Activated naive CD8-positive, alpha-beta T cell treated with anti-CD3 and anti-CD28 coated beads for 36 hours (primary cell): ENCODE data around the gene PITPNC1. TPM values are rescaled to one million over a fixed set of nuclear protein-coding genes. Genes with fewer than 3 reads are reported as not detected.
"Not testable (repeated sequence)": the region's sequence is repeated elsewhere in the genome, so short reads cannot be mapped to it uniquely, and the experiment has no call there.

Experiments used
- DNase-seq: peaks from one replicate; pipeline ENCODE4 v3.0.0; 2021
- H3K27ac Mint-ChIP-seq: one replicate; pipeline ENCODE4 v1.8.0; 2022; ENCODE audit warnings: mild to moderate bottlenecking, moderate library complexity, mixed read lengths
- H3K27me3 Mint-ChIP-seq: one replicate; pipeline ENCODE4 v1.8.0; 2022; ENCODE audit warnings: mild to moderate bottlenecking, mixed read lengths
- H3K36me3 Mint-ChIP-seq: one replicate; pipeline ENCODE4 v1.8.0; 2021; ENCODE audit warnings: mild to moderate bottlenecking, mixed read lengths
- H3K4me1 Mint-ChIP-seq: one replicate; pipeline ENCODE4 v1.8.0; 2021; ENCODE audit warnings: mixed read lengths
- H3K4me3 Mint-ChIP-seq: one replicate; pipeline ENCODE4 v1.8.0; 2022; ENCODE audit warnings: mild to moderate bottlenecking, moderate library complexity, mixed read lengths
- H3K9me3 Mint-ChIP-seq: one replicate; pipeline ENCODE4 v1.8.0; 2022; ENCODE audit warnings: mixed read lengths
- total RNA-seq, 2 experiments: library from RNA; stranded (reverse); gene quantifications; one replicate each; pipeline ENCODE4 v1.2.3, GENCODE V29; 2021

Gene PITPNC1
- total RNA-seq, 2 experiments from 2014 or later = 50.1 to 51.1 TPM

GRCh38 chr17:67379251-67379630 is 2.2 kb downstream of the PITPNC1 start:
- peaks cover 50% of the 10 kb centered on the region for H3K4me1 Mint-ChIP-seq
- H3K9me3 Mint-ChIP-seq = peaks cover 9% of the 10 kb centered on the region

DNA sequence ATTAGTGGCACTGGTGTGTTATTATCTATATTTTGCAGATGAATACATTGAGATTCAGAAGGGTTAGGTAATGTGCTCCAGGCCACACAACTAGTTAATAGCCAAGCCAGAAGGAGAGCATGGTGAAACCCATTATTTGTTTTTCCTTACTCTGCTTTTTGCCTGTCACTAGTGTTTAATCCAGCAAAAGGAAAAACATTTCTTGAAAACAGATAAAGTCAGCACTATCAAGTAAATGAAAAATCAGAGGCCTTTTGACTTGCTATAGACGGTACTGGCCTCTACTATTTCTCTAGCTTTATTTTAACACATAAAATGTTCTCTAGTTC is 4.8 kb downstream of the PITPNC1 start:
- peak overlapping the region; percentile 27 for H3K4me3 Mint-ChIP-seq
- H3K27me3 Mint-ChIP-seq = no peaks in the 10 kb centered on the region
- peaks cover 46% of the 10 kb centered on the region for H3K4me1 Mint-ChIP-seq
- H3K27ac Mint-ChIP-seq = peak overlapping the region; percentile 78
- H3K9me3 Mint-ChIP-seq = peaks cover 10% of the 10 kb centered on the region
- peaks cover 53% of the 10 kb centered on the region for H3K36me3 Mint-ChIP-seq
- DNase-seq = no peak

More at GRCh38 chr17:67379251-67379630, 2.2 kb downstream of the PITPNC1 start:
- H3K4me3 Mint-ChIP-seq = peak overlapping the region; percentile 81
- DNase-seq = no peak
- H3K27me3 Mint-ChIP-seq = no peaks in the 10 kb centered on the region
- H3K27ac Mint-ChIP-seq = peak overlapping the region; percentile 96
- peaks cover 38% of the 10 kb centered on the region for H3K36me3 Mint-ChIP-seq

DNA sequence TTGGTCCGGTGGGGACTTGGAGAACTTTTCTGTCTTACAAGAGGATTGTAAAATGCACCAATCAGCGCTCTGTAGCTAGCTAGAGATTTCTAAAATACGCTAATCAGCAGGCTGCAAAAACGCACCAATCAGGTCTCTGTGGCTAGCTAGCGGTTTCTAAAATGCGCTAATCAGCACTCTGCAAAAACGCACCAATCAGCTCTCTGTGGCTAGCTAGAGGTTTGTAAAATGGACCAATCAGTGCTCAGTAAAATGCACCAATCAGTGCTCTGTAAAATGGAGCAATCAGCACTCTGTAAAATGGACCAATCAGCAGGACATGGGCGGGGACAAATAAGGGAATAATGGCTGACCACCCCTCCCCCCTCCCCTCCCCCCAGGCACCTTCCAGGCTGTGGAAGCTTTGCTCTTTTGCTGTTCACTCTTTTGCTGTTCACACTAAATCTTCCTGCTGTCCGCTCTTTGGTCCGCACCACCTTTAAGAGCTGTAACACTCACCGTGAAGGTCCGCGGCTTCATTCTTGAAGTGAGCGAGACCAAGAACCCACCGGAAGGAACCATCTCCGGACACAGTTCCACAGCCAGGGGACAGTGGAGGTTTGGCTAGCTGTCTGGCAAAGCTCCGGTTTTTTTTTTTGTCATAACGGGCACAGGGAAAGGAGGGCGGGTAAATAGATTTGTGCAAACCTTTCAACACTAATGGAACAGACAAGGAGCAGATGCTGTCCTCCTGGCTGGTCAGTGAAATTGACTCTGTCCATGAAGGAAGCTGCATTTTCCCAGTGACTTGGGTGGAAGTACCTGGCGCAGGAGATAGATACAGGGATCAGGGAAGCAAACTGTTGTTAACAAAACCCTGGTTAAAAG is 8.3 kb downstream of the PITPNC1 start:
- H3K4me1 Mint-ChIP-seq = peaks cover 62% of the 10 kb centered on the region
- no peak for DNase-seq
- H3K9me3 Mint-ChIP-seq = peaks cover 2% of the 10 kb centered on the region
- H3K4me3 Mint-ChIP-seq = no peak overlapping the region
- no peaks in the 10 kb centered on the region for H3K27me3 Mint-ChIP-seq
- peaks cover 51% of the 10 kb centered on the region for H3K36me3 Mint-ChIP-seq
- peak overlapping the region; percentile 49 for H3K27ac Mint-ChIP-seq

DNA sequence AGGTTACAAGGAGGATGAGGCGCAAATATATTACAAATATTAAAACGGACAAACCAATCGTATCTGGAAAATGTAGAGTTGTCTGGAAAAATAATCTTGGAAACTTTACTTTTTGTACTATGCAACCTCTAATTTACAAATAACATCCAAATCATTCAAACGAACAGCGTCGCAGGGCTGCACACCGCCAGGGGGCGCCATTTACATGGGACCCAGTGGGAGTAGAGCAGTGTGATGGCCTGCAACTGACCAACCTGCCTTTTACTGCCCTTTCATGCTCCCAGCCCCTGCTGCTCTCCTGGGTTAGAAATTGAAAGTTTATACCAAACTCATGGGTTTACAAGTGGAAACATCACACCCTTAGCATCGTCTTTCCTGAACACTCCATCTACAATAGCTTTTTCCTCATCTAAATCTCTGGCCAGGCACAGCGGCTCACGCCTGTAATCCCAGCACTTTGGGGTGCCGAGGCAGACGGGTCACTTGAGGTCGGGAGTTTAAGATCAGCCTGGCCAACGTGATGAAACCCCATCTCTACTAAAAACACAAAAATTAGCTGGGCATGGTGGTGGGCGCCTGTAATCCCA is 10.0 kb downstream of the PITPNC1 start:
- H3K27me3 Mint-ChIP-seq = no peaks in the 10 kb centered on the region
- peaks cover 66% of the 10 kb centered on the region for H3K4me1 Mint-ChIP-seq
- DNase-seq = peak; percentile 69
- H3K36me3 Mint-ChIP-seq = peaks cover 41% of the 10 kb centered on the region
- peak overlapping the region; percentile 79 for H3K27ac Mint-ChIP-seq
- peaks cover 2% of the 10 kb centered on the region for H3K9me3 Mint-ChIP-seq
- H3K4me3 Mint-ChIP-seq = no peak overlapping the region

GRCh38 chr17:67388536-67388935 is 11.5 kb downstream of the PITPNC1 start:
- H3K4me3 Mint-ChIP-seq, H3K9me3 Mint-ChIP-seq, DNase-seq, H3K27me3 Mint-ChIP-seq: not testable (repeated sequence)
- H3K27ac Mint-ChIP-seq = peak overlapping the region; percentile 13
- H3K4me1 Mint-ChIP-seq = peaks cover 70% of the 10 kb centered on the region
- peaks cover 42% of the 10 kb centered on the region for H3K36me3 Mint-ChIP-seq

DNA sequence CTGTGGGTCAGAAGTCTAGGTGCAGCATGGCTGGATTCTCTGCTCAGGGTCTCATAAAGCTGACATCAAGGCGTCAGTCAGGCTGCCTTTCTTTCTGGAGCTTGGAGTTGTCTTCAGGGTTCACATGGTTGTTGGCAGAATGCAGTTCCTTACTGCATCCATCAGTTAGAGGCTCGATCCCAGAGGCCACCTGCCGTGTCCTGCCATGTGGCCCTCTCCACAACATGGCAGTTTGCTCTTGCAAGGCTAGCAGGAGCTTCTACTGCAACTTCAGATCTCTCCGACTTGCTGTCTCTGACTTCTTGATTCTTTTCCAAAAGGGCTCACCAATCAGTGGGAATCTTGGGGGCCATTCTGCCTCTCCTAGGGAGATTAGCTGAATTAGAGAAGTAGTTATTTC is 11.9 kb downstream of the PITPNC1 start:
- H3K27ac Mint-ChIP-seq = peak overlapping the region; percentile 13
- H3K4me1 Mint-ChIP-seq = peaks cover 71% of the 10 kb centered on the region
- H3K4me3 Mint-ChIP-seq = no peak overlapping the region
- no peak for DNase-seq
- H3K36me3 Mint-ChIP-seq = peaks cover 40% of the 10 kb centered on the region
- H3K27me3 Mint-ChIP-seq = no peaks in the 10 kb centered on the region
- peaks cover 2% of the 10 kb centered on the region for H3K9me3 Mint-ChIP-seq

DNA sequence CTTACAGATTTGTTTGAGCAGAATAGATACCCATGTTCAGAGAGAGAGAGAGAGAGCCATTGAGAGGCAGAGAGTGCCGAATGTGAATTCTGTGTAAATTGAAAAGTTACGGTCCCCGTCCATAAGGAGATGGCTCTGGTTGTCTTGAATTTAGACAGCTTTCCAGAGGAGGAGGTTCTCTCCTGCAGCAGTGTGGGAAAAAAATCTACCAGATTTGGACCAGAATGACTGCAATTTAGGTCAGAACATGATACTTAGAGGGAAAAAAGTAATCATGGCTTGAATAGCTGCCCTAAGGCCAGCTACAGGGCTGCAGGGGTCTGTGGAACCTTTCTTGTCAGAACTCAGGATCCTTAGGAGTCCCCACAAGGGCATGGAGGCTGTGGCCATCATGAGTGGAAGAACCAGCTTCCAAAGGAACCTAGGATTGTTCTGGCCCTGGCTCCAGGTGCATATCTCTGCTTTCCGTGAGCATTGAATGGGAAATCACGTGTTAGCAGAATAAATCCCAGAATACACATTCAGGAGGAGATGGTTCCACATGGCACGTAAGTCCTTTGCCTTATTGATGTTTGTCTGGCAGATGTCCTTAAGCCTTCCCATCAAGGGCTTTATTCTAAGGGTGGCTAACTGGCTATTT is 13.0 kb downstream of the PITPNC1 start:
- H3K4me3 Mint-ChIP-seq = peak overlapping the region; percentile 63
- peaks cover 74% of the 10 kb centered on the region for H3K4me1 Mint-ChIP-seq
- no peak for DNase-seq
- H3K36me3 Mint-ChIP-seq = peaks cover 41% of the 10 kb centered on the region
- H3K27ac Mint-ChIP-seq = peak overlapping the region; percentile 97
- H3K9me3 Mint-ChIP-seq = peaks cover 1% of the 10 kb centered on the region
- no peaks in the 10 kb centered on the region for H3K27me3 Mint-ChIP-seq

DNA sequence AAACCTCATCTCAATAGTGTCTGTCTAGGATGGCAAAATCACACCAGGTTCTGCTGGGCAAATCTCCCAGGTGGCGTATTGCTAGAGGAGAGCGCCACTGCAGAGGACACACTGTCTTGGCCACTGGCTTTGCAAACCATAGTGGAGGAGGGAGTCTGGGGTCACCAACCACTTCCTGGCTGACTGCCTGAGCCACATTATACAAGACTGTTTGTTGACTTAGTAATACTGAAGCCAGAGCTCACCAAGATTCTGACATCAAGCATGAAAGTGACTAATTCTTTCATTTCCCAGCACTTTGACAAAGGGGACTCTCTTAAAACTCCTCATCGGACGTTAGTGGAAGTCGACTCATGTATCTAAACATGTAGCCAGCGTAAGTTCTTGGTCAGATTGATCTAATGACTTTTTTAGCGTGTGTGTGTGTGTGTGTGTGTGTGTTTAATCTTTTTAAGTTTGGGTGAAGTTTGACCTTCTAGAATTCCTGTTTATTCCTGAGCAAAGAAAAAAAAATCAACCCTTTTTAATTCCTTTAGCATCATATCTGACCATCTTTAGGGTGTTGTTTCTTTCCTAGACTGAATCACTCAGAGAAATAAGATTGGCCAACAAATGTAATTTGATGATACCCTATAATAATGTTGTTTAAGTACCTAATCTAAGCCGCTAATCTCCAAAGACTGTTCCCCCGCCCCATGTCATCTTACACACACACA is 13.7 kb downstream of the PITPNC1 start:
- Mint-ChIP-seq H3K27me3 (no peaks in the 10 kb centered on the region), H3K27ac (peak overlapping the region; percentile 97), H3K4me1 (peaks cover 76% of the 10 kb centered on the region), H3K4me3 (peak overlapping the region; percentile 63), H3K9me3 (peaks cover 1% of the 10 kb centered on the region), H3K36me3 (peaks cover 41% of the 10 kb centered on the region)
- DNase-seq = peak; percentile 79

DNA sequence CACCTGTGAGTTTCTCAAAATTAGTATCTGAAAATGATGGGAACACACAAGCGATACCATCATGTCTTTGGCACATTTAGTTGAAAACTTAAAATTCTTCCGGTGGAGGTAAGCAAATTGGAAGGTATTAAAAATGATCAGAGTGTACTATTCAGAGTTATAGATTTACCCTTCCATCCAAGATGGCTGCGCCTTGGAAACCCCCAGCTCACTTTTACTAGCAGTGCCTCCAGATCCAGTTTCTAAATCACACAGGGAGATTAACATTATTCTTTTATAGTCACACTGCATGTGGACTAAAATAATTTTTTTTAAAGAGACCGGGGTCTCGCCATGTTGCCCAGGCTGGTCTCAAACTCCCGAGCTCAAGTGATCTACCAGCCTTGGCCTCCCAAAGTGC is 15.0 kb downstream of the PITPNC1 start:
- no peak for DNase-seq
- Mint-ChIP-seq H3K9me3 (peaks cover 1% of the 10 kb centered on the region), H3K27me3 (no peaks in the 10 kb centered on the region), H3K4me1 (peaks cover 68% of the 10 kb centered on the region), H3K27ac (peak overlapping the region; percentile 97), H3K4me3 (peak overlapping the region; percentile 63), H3K36me3 (peaks cover 36% of the 10 kb centered on the region)

DNA sequence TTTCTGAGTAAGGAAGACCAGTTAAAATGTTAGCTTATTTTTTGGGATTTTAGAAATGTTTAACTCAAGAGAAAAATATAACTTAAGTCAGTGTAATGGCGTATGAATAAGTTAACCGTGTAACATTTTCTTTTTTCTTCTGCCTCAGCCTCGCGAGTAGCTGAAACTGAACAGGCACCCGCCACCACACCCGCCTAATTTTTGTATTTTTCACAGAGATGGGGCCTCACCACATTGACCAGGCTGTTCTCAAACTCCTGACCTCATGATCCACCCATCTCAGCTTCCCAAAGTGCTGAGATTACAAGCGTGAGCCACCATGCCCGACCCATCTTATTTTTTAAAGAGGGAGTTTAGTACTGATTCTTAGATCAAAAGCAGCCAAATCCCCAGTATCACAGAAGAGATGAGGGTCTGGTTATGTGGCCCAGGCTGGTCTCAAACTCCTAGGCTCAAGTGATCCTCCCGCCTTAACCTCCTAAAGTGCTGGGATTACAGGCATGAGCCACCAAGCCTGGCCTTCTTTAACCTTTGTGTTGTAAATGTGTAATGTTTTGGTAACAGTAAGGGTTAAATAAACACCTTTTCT is 16.8 kb downstream of the PITPNC1 start:
- peaks cover 43% of the 10 kb centered on the region for H3K36me3 Mint-ChIP-seq
- no peak for DNase-seq
- peaks cover 69% of the 10 kb centered on the region for H3K4me1 Mint-ChIP-seq
- no peaks in the 10 kb centered on the region for H3K27me3 Mint-ChIP-seq
- H3K4me3 Mint-ChIP-seq = no peak overlapping the region
- H3K27ac Mint-ChIP-seq = peak overlapping the region; percentile 97
- peaks cover 3% of the 10 kb centered on the region for H3K9me3 Mint-ChIP-seq

GRCh38 chr17:67399676-67400075 is 22.6 kb downstream of the PITPNC1 start:
- H3K27me3 Mint-ChIP-seq = no peaks in the 10 kb centered on the region
- DNase-seq = no peak
- H3K9me3 Mint-ChIP-seq = peaks cover 3% of the 10 kb centered on the region
- peak overlapping the region; percentile 88 for H3K27ac Mint-ChIP-seq
- H3K36me3 Mint-ChIP-seq = peaks cover 32% of the 10 kb centered on the region
- peak overlapping the region; percentile 56 for H3K4me3 Mint-ChIP-seq
- peaks cover 74% of the 10 kb centered on the region for H3K4me1 Mint-ChIP-seq

DNA sequence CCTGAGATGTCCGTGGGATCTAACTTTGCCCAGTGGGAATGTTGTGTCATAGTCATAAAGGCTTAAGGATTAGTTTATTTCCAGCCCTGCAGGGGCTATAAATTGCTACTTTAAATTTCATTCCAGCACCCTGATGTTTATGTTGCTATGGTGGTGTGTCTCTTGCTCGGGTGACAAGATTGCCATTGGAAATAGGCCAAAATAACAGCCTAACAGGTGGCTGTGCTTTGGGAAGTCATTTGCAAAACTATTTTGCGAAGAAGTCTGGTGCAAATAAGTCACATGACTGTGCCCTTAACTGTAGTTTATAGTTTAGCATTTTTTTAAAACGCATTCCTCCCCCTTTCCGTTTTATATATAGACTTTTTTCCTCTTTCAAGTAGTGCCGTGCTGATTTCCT is 23.1 kb downstream of the PITPNC1 start:
- Mint-ChIP-seq H3K9me3 (peaks cover 2% of the 10 kb centered on the region), H3K27me3 (no peaks in the 10 kb centered on the region)
- no peak for DNase-seq

DNA sequence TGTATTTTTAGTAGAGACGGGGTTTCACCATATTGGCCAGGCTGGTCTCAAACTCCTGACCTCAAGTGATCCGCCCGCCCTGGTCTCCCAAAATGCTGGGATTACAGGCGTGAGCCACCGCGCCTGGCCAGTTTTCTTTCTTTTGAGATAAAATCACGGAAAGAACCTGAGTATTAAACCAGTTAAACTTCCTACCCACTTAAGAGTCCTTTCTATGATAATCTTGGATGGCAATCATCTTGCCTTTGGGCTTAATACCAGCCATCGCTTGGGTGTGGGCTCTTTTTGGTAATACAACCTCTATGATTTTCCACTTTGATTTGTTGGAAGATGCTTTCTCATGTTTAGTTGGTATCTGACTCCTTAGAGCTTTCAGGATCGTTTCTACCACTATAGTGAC is 24.0 kb downstream of the PITPNC1 start:
- Mint-ChIP-seq H3K9me3 (peaks cover 2% of the 10 kb centered on the region), H3K4me1 (peaks cover 69% of the 10 kb centered on the region), H3K27ac (peak overlapping the region; percentile 88), H3K27me3 (no peaks in the 10 kb centered on the region), H3K4me3 (peak overlapping the region; percentile 45), H3K36me3 (peaks cover 30% of the 10 kb centered on the region)
- no peak for DNase-seq

More for the DNA sequence above, 23.1 kb downstream of the PITPNC1 start:
- Mint-ChIP-seq H3K4me3 (peak overlapping the region; percentile 71), H3K36me3 (peaks cover 30% of the 10 kb centered on the region), H3K4me1 (peaks cover 72% of the 10 kb centered on the region), H3K27ac (peak overlapping the region; percentile 88)

DNA sequence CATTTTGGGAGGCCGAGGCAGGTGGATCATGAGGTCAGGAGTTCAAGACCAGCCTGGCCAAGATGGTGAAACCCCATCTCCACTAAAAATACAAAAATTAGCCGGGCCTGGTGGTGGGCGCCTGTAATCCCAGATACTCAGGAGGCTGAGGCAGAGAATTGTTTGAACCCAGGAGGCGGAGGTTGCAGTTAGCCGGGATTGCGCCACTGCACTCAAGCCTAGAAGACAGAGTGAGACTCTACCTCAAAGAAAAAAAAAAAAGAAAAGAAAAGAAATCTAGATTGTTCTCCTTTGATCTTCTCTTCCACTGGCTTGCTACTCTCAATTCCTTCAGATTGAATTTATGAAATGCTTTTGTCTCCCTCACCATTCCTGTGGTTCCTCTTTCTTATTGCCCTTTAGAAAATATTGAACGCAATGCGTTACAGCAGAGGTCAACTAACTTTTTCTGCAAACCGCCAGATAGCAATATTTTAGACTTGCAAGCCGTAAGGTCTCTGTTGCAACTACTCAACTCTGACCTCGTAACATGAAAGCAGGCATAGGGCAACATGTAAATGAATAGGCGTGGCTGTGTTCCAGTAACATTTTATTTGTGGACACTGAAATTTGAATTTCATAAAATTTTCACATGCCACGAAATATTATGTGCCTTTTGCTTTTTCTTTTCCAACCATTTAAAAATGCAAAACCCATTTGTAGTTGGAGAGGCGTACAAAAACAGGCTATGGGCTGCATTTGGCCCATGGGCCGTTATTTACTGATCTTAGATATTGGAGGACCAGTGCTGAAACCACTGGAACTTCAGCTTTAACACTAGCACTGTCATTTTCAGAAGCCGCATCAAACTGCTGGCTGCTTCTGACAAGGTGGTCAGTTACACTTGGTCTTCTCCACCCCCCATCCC is 24.8 kb downstream of the PITPNC1 start:
- no peak for DNase-seq
- Mint-ChIP-seq H3K27ac (peak overlapping the region; percentile 88), H3K36me3 (peaks cover 31% of the 10 kb centered on the region), H3K9me3 (peaks cover 2% of the 10 kb centered on the region), H3K4me3 (peak overlapping the region; percentile 45), H3K4me1 (peaks cover 73% of the 10 kb centered on the region), H3K27me3 (no peaks in the 10 kb centered on the region)
